Measurements from ENCODE around the gene GARRE1.

DNA sequence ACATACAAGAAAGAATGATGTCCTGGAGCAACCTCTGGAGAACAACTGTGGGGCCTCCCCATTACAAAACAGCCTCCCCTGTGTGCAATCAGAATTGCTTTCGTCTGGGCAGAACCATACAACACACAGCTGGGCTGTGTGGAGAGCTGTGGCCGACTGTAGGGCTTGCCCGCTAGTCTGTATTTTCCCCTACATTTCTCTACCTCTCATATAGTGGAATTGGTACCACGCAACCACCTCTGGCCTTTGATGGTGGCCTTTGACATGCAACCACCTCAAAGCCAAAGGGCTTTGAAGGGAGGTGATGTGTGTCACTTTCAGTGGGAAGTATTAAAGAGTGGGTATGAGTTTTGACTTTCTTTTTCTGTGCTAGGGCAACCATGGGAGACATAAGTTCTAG is 34.0 kb downstream of the GARRE1 start:
- TF ChIP-seq MAFK (IDR thresholded peaks at IDR 0.05; ENCODE audit: partially characterized antibody) = no peak
- TF ChIP-seq USF2 (IDR thresholded peaks at IDR 0.05) = no peak
- no peak for TF ChIP-seq FOSB (CRISPR knock-in tag; IDR thresholded peaks at IDR 0.05)
- TF ChIP-seq POLR2A (IDR thresholded peaks at IDR 0.05; ENCODE audit: low read length) = no peak

Data from A549 (cell line).